Effector memory CD8-positive, alpha-beta T cell (primary cell): ENCODE results near the gene FAM53A.

Experiments
- ATAC-seq: fragments of 150-1000 bp; cut with Tn5 transposase; replicated peaks from 2 replicates; pipeline ENCODE4 v1.10.0; 2021; ENCODE audit warnings: mild to moderate bottlenecking, moderate library complexity
- DNase-seq, 3 experiments: peaks; one replicate each; pipeline ENCODE4 v3.0.0; 2021
- H3K27ac Mint-ChIP-seq, 2 donors: one replicate each; pipeline ENCODE4 v1.8.0; 2022; ENCODE audit warnings: mild to moderate bottlenecking in 2 of 2, mixed read lengths in 2 of 2, moderate library complexity in 2 of 2
- H3K27me3 Mint-ChIP-seq, 2 donors: one replicate each; pipeline ENCODE4 v1.8.0; 2022; ENCODE audit warnings: mixed read lengths in 2 of 2
- H3K36me3 Mint-ChIP-seq: one replicate; pipeline ENCODE4 v1.8.0; 2022; ENCODE audit warnings: mild to moderate bottlenecking, moderate library complexity, mixed read lengths; ENCODE audit not compliant: insufficient read depth
- H3K4me1 Mint-ChIP-seq, 2 donors: one replicate each; pipeline ENCODE4 v1.8.0; 2022; ENCODE audit warnings: low read depth in 2 of 2, mixed read lengths in 2 of 2
- H3K4me3 Mint-ChIP-seq, 2 donors: one replicate each; pipeline ENCODE4 v1.8.0; 2022; ENCODE audit warnings: mild to moderate bottlenecking in 2 of 2, mixed read lengths in 2 of 2, moderate library complexity in 2 of 2
- H3K9me3 Mint-ChIP-seq, 2 donors: one replicate each; pipeline ENCODE4 v1.8.0; 2022; ENCODE audit warnings: mixed read lengths in 2 of 2

The FAM53A gene

DNA sequence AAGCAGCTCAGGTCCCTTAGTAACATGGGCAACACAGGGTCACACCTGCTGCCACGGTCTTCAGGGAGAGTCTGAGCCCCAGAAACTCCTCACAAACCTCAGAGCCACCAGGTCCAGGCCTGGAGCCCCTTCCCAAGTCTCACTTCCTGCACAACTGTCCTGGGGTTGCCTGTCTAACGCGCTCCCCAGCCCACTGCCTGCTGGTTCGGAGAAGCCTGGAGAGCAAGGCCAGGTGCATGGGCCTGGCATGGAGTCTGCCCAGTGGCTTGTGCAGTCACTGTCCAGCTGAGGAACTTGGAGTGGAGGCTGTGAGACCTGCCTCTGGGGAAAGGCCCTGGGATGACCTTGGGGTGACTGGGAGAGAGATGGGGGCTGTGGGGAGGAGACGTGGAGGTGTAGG is 28.0 kb downstream of the FAM53A start:
- ATAC-seq: no peak

GRCh38 chr4:1655676-1656075 is 28.4 kb downstream of the FAM53A start:
- Mint-ChIP-seq H3K9me3 (no peaks in the 10 kb centered on the region), H3K27me3 (no peaks in the 10 kb centered on the region), H3K4me1 (no peaks in the 10 kb centered on the region), H3K36me3 (no peaks in the 10 kb centered on the region), H3K27ac (peak overlapping the region in 1 of 2 donors; percentile 44), H3K4me3 (no peak overlapping the region)
- no peak for DNase-seq
- ATAC-seq: no peak

More for the DNA sequence above, 28.0 kb downstream of the FAM53A start:
- H3K27ac Mint-ChIP-seq: peak overlapping the region in 1 of 2 donors; percentile 44
- DNase-seq: no peak
- H3K4me3 Mint-ChIP-seq: no peak overlapping the region
- H3K27me3 Mint-ChIP-seq: no peaks in the 10 kb centered on the region
- no peaks in the 10 kb centered on the region for H3K4me1 Mint-ChIP-seq
- H3K9me3 Mint-ChIP-seq: no peaks in the 10 kb centered on the region
- H3K36me3 Mint-ChIP-seq: no peaks in the 10 kb centered on the region

DNA sequence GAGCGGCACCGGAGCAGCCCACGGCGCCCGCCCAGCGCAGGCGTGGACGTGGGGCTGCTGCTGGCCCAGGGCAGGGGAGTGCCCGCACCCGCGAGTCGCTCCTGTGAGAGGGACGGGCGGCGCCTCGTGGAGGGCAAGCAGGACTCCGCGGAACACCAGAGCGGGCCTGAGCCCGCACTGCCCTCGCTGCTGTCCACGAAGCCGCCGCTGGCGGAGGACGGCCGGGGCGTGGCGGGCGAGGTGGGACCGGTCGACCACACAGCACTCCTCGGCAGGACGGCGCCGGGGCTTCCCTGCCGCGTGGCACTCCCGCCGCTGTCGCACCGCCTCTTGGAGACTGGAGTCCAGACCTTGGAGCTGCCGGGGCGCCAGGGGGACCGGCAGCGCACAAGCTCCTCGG is 29.0 kb downstream of the FAM53A start:
- no peak overlapping the region for H3K4me3 Mint-ChIP-seq
- DNase-seq: no peak
- no peak overlapping the region for H3K27ac Mint-ChIP-seq
- H3K27me3 Mint-ChIP-seq: no peaks in the 10 kb centered on the region
- no peaks in the 10 kb centered on the region for H3K36me3 Mint-ChIP-seq
- no peaks in the 10 kb centered on the region for H3K4me1 Mint-ChIP-seq
- no peak for ATAC-seq
- no peaks in the 10 kb centered on the region for H3K9me3 Mint-ChIP-seq

DNA sequence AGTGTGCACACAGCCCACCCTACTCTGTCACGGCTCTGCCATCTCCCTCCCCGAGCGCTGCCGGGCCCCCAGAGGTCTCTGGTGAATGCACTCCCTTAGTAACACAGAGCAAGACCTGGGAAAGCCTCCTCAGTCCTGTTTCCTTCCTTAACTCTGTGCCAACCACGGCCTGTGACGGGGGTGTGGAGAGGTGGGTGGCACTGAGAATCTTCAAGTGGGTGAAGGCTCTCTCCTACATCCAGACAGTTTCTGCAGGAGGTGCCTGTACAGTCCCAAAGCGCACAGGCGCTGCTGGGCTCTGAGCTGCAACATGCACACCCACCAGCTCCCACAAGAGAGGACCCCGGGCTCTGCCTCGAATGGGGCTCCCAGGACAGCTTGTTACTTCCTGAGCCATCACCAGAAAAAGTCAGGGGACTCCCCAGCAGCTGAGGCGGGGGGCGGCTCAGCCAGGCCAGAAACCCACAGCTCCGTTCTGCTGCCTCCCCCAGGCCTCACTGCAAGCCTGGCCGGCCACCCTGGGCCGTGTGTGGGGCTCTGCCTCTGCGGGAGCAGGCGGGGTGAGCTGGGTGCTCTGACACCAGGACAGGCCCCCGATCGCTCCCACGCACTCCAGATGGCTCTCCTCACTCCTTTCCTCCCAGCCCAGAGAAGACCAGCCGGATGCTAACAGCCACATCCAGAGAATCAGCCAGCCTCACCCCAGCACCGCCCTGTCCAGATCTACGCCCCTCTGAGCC is 29.7 kb downstream of the FAM53A start:
- Mint-ChIP-seq H3K36me3 (no peaks in the 10 kb centered on the region), H3K9me3 (no peaks in the 10 kb centered on the region), H3K4me3 (no peak overlapping the region), H3K27ac (peak overlapping the region in 1 of 2 donors; percentile 59), H3K4me1 (no peaks in the 10 kb centered on the region), H3K27me3 (no peaks in the 10 kb centered on the region)
- no peak for DNase-seq
- ATAC-seq: no peak

- ATAC-seq (no peak), DNase-seq (no peak)
- Mint-ChIP-seq H3K27ac (peak overlapping the region in 1 of 2 donors; percentile 59), H3K4me3 (no peak overlapping the region), H3K27me3 (no peaks in the 10 kb centered on the region), H3K9me3 (no peaks in the 10 kb centered on the region), H3K4me1 (no peaks in the 10 kb centered on the region), H3K36me3 (no peaks in the 10 kb centered on the region)
Observed at GRCh38 chr4:1653776-1654175, 30.3 kb downstream of the FAM53A start.

DNA sequence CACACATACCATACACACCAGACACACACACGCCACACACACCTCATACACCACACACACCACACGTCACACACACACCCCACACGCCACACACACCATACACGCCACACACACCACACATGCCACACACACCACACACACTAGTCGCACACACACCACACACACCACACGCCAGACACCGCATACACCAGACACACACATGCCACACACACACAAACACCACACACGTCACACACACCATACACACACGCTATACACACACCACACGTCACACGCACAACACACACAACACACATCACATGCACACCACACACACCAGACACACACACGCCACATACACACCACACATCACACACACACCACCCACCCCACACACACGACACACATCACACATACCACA is 32.0 kb downstream of the FAM53A start:
- Mint-ChIP-seq H3K36me3 (no peaks in the 10 kb centered on the region), H3K27me3 (no peaks in the 10 kb centered on the region), H3K9me3 (no peaks in the 10 kb centered on the region), H3K27ac (no peak overlapping the region), H3K4me1 (peaks cover 0 to 4% of the 10 kb centered on the region in 2 donors), H3K4me3 (no peak overlapping the region)
- no peak for DNase-seq
- ATAC-seq: no peak

DNA sequence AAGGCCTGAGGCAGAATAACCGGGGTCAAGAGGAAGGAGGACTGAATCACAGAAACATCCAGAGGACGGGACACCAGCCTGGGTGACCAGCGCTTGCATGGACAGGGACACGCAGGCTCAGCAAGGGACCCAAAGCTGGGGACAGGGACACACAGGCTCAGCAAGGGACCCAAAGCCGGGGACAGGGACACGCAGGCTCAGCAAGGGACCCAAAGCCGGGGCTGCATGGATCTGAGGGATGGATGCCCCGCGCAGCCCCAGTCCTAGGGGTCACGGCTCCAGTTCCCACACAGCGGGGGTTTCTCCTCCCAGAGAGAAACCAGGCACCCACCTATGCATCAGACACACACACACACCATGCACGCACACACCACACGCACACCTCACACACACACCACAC is 32.5 kb downstream of the FAM53A start:
- DNase-seq (no peak), ATAC-seq (no peak)
- Mint-ChIP-seq H3K36me3 (no peaks in the 10 kb centered on the region), H3K27ac (no peak overlapping the region), H3K4me1 (peaks cover 0 to 4% of the 10 kb centered on the region in 2 donors), H3K4me3 (no peak overlapping the region), H3K27me3 (no peaks in the 10 kb centered on the region), H3K9me3 (no peaks in the 10 kb centered on the region)

GRCh38 chr4:1648962-1649361 is 35.2 kb downstream of the FAM53A start:
- DNase-seq (no peak), ATAC-seq (no peak)
- Mint-ChIP-seq H3K27me3 (no peaks in the 10 kb centered on the region), H3K27ac (no peak overlapping the region), H3K4me3 (no peak overlapping the region), H3K4me1 (peaks cover 0 to 4% of the 10 kb centered on the region in 2 donors), H3K36me3 (no peaks in the 10 kb centered on the region), H3K9me3 (no peaks in the 10 kb centered on the region)

DNA sequence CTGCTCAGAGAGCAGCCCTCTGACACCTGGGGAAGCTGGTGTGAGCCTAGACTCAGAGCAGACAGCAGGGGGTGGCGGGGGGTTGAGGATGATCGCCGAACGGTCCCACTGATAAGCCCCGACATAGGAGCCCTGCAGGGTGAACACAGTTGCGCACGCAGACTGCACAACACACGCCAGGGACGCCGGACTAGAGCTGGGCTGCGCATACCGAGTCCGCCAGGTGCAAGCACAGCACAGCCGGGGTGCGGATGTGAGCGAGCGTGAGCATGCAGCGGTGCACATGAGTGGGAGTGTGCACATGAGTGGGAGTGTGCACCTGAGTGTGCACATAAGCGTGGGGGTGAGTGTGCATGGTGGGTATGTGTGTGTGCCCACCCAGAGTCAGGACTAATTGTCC is 36.7 kb downstream of the FAM53A start:
- peaks cover 0 to 4% of the 10 kb centered on the region in 2 donors for H3K4me1 Mint-ChIP-seq
- no peak overlapping the region for H3K4me3 Mint-ChIP-seq
- no peak overlapping the region for H3K27ac Mint-ChIP-seq
- H3K27me3 Mint-ChIP-seq: no peaks in the 10 kb centered on the region
- ATAC-seq: no peak
- DNase-seq: no peak
- no peaks in the 10 kb centered on the region for H3K9me3 Mint-ChIP-seq
- peaks cover 3% of the 10 kb centered on the region for H3K36me3 Mint-ChIP-seq

DNA sequence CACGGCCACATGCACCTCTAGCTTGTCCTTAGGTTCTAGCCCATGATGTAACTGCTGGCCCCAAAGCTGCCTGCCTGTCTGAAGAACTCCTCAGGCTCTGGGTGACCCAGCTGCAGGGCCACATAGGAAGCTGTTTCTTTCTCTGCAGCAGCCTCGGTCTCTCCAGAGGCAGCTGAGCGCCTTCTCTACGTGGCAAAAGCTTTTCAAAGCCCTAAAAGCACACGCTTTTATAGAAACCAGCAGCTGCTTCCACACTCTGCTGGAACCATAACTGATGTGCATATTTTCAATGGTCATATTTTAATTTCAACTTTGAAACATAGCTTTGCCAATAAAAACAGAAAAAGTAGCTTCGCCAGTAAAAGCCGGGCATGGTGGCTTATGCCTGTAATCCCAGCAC is 37.4 kb downstream of the FAM53A start:
- Mint-ChIP-seq H3K9me3 (no peaks in the 10 kb centered on the region), H3K4me1 (peaks cover 0 to 4% of the 10 kb centered on the region in 2 donors), H3K27ac (no peak overlapping the region), H3K4me3 (no peak overlapping the region), H3K27me3 (no peaks in the 10 kb centered on the region), H3K36me3 (peaks cover 3% of the 10 kb centered on the region)
- no peak for DNase-seq
- ATAC-seq: no peak

- no peak overlapping the region for H3K27ac Mint-ChIP-seq
- ATAC-seq: no peak
- H3K4me3 Mint-ChIP-seq: no peak overlapping the region
- no peaks in the 10 kb centered on the region for H3K27me3 Mint-ChIP-seq
- DNase-seq: no peak
- H3K4me1 Mint-ChIP-seq: peaks cover 0 to 8% of the 10 kb centered on the region in 2 donors
- H3K36me3 Mint-ChIP-seq: peaks cover 3% of the 10 kb centered on the region
- H3K9me3 Mint-ChIP-seq: no peaks in the 10 kb centered on the region
Observed at GRCh38 chr4:1644891-1645657, 39.0 kb downstream of the FAM53A start.

DNA sequence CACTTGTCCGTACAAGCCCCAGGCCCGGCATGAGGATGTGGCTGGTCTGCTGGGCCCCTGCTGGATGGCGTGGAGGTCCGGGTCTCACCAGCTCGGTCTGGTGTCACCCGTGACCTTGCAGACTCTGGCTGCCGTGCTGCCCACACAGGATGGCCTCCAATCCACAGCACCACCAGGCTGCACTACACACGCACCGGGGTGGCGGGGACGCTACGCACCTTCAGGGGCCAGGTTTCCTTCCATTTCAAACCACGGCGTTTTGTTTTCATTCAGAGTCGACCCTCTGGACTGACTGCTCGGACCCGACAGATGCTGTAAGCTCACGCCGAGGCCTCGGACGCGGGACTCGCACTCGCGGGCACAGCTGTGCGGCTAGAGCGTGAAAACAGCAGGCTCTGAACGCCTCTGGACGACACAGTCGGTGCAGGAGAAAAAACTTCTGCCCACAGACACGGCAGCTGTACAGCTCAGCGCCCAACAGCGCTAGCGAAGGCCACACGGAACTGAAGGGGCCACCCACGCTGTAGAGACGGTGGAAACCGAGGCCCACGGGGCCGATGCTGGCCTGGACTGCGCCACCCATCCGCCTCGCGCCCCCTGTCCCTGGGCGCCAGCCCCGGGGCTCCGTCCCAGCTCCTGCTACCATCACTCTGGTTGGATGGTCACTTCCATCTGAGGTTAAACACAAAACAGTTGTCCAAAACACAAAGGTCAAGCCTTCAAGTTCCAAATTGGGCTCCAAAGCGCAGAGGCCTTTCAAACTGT is 40.0 kb downstream of the FAM53A start:
- Mint-ChIP-seq H3K4me3 (no peak overlapping the region), H3K27me3 (no peaks in the 10 kb centered on the region)
- no peak for ATAC-seq

GRCh38 chr4:1642196-1642951 is 41.7 kb downstream of the FAM53A start:
- no peak for ATAC-seq
- Mint-ChIP-seq H3K4me1 (peaks cover 0 to 5% of the 10 kb centered on the region in 2 donors), H3K27ac (no peak overlapping the region), H3K4me3 (no peak overlapping the region), H3K9me3 (no peaks in the 10 kb centered on the region), H3K36me3 (peaks cover 3% of the 10 kb centered on the region), H3K27me3 (no peaks in the 10 kb centered on the region)
- DNase-seq: no peak

More for the DNA sequence above, 40.0 kb downstream of the FAM53A start:
- Mint-ChIP-seq H3K36me3 (peaks cover 3% of the 10 kb centered on the region), H3K9me3 (no peaks in the 10 kb centered on the region), H3K4me1 (peaks cover 0 to 8% of the 10 kb centered on the region in 2 donors), H3K27ac (no peak overlapping the region)
- DNase-seq: no peak
